ENCODE measurements around the gene GRM1.

DNA sequence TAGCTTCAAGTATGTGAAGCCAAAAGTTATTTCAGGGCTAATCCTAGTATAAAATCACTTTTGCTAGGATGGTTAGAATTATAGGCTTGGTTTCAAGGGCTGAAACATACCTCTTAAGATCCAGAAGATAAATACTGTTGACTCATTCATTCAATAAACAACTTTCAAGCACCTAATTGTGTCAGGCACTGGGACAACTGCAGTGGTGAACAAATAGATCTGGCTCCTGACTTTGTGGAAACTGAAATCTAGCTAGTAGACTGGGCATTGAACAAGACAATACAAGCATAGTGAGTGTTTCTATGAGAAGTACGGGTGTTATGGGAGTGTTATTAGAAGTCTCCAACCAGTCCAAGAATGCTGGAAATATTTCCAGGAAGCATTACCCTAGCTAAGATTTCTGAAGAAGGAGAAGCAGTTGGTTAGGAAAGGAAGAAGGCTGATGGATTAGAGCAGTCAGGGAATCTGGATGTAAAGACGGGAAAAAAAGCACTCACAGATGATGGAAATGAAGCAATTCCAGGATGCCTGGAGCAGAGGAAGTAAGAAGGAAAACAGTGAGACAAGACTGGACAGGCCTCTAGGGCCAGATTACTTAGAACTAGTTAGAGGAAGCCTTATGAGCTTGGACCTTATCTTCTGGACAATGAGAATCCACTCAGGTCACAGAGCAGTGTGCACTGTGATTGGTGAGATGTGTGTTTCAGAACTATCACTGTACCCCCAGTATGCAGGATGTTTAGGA, 382.2 kb downstream of the GRM1 start:
- TF ChIP-seq, protein P1, sequence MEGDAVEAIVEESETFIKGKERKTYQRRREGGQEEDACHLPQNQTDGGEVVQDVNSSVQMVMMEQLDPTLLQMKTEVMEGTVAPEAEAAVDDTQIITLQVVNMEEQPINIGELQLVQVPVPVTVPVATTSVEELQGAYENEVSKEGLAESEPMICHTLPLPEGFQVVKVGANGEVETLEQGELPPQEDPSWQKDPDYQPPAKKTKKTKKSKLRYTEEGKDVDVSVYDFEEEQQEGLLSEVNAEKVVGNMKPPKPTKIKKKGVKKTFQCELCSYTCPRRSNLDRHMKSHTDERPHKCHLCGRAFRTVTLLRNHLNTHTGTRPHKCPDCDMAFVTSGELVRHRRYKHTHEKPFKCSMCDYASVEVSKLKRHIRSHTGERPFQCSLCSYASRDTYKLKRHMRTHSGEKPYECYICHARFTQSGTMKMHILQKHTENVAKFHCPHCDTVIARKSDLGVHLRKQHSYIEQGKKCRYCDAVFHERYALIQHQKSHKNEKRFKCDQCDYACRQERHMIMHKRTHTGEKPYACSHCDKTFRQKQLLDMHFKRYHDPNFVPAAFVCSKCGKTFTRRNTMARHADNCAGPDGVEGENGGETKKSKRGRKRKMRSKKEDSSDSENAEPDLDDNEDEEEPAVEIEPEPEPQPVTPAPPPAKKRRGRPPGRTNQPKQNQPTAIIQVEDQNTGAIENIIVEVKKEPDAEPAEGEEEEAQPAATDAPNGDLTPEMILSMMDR (IDR thresholded peaks at IDR 0.05), result no peak
- no peak for TF ChIP-seq POLR2A (IDR thresholded peaks at IDR 0.05)

Data from esophagus squamous epithelium (tissue), 4 donors.